Esophagus muscularis mucosa (tissue), 4 donors: ENCODE measurements around the gene POU3F1. TPM values are rescaled to one million over a fixed set of nuclear protein-coding genes. Genes with fewer than 3 reads are reported as not detected.

ENCODE experiments used
- DNase-seq: peaks from one replicate; pipeline ENCODE4 v3.0.0-alpha.2; 2017; ENCODE audit errors: extremely low spot score
- H3K27ac ChIP-seq, 4 donors: fragments of 200-600 bp; sonication (generic); replicated peaks in 1 of 4; 1 replicate in 3 of 4; 2 replicates in 1 of 4; pipeline ENCODE4 v1.5.1; 2016 to 2019; ENCODE audit warnings: mild to moderate bottlenecking in 1 of 4
- H3K27me3 ChIP-seq, 4 donors: fragments of 200-600 bp; sonication (generic); one replicate each; pipeline versions ENCODE4 v1.5.1 to v1.6.0; 2016 to 2019
- H3K36me3 ChIP-seq, 4 donors: fragments of 200-600 bp; sonication (generic); one replicate each; pipeline ENCODE4 v1.5.1; 2016 to 2019
- H3K4me1 ChIP-seq, 4 donors: fragments of 200-600 bp; sonication (generic); one replicate each; pipeline ENCODE4 v1.5.1; 2016 to 2019
- H3K4me3 ChIP-seq, 4 donors: fragments of 200-600 bp; sonication (generic); 1 replicate in 2 of 4; 2 replicates in 2 of 4; pipeline ENCODE4 v1.5.1; 2016 to 2019; ENCODE audit warnings: mild to moderate bottlenecking in 4 of 4, moderate library complexity in 1 of 4
- H3K9me3 ChIP-seq, 4 donors: fragments of 200-600 bp; sonication (generic); 1 replicate in 3 of 4; 2 replicates in 1 of 4; pipeline ENCODE4 v1.5.1; 2016 to 2019
- EP300 ChIP-seq: sonication (generic); formaldehyde crosslinking; IDR thresholded peaks from one replicate; pipeline ENCODE4 v1.6.1; 2017; ENCODE audit warnings: antibody characterized with exemption
- POLR2A ChIP-seq: fragments of 450-650 bp; IDR thresholded peaks from one replicate; pipeline ENCODE4 v1.6.1; 2017; ENCODE audit warnings: antibody characterized with exemption, moderate library complexity, mild to moderate bottlenecking, low read depth
- POLR2AphosphoS5 ChIP-seq, 2 donors: sonication (generic); formaldehyde crosslinking; IDR thresholded peaks; one replicate each; pipeline ENCODE4 v1.6.1; 2017; ENCODE audit warnings: antibody characterized with exemption in 2 of 2
- WGBS: methylation state at CpG from one replicate; pipeline ENCODE4 v1.1.5; 2018; 5-methylcytosine and 5-hydroxymethylcytosine counted together
- intact Hi-C: fragments of 100-400 bp; cut with DNase I; formaldehyde crosslinking; loops from one replicate; pipeline ENCODE4 v1.15.1; 2023
- total RNA-seq, 4 donors: library from RNA; depleted of rRNA; stranded (reverse); fragments of >200 nt; gene quantifications; one replicate each; pipeline versions ENCODE4 v1.1.0 to v1.2.1, GENCODE V29; 2016
- TF ChIP-seq, protein P1 (sequence below), 3 experiments: fragments of 200-600 bp in 2 of 3; fragments of 450-650 bp in 1 of 3; sonication (generic) in 2 of 3; IDR thresholded peaks; one replicate each; pipeline ENCODE4 v1.5.1; 2017 to 2019; ENCODE audit warnings: antibody characterized with exemption in 3 of 3, mild to moderate bottlenecking in 2 of 3, moderate library complexity in 1 of 3

Gene POU3F1
- total RNA-seq, 4 donors from 2014 or later: 0.29 to 1.3 (median 0.33) TPM; not detected in 1

- H3K27me3 ChIP-seq: no peaks in the 10 kb centered on the region
- TF ChIP-seq EP300 (no peak), POLR2AphosphoS5 (IDR thresholded peaks at IDR 0.05) (peak; percentile 54 to 80)
- no peak overlapping the region for H3K4me3 ChIP-seq
- peaks cover 32 to 50% (median 44%) of the 10 kb centered on the region in 4 donors for H3K36me3 ChIP-seq
- H3K9me3 ChIP-seq: no peaks in the 10 kb centered on the region
- no peak for DNase-seq
- 34% methylated on average over 6 of the region's 6 CpGs for WGBS
- peak overlapping the region; percentile 71 to 96 (median 90) for H3K27ac ChIP-seq
- intact Hi-C loops: no loop called here
- H3K4me1 ChIP-seq: peaks cover 42 to 70% (median 54%) of the 10 kb centered on the region in 4 donors
Observed at GRCh38 chr1:38015978-38016725, 30.4 kb downstream of the POU3F1 start.

GRCh38 chr1:38014724-38015424 is 31.7 kb downstream of the POU3F1 start:
- no peaks in the 10 kb centered on the region for H3K27me3 ChIP-seq
- no peaks in the 10 kb centered on the region for H3K9me3 ChIP-seq
- H3K27ac ChIP-seq: peak overlapping the region; percentile 71 to 96 (median 90)
- intact Hi-C loops: no loop called here
- 79% methylated on average over 11 of the region's 11 CpGs for WGBS
- H3K4me3 ChIP-seq: no peak overlapping the region
- peaks cover 42 to 70% (median 54%) of the 10 kb centered on the region in 4 donors for H3K4me1 ChIP-seq
- DNase-seq: no peak
- TF ChIP-seq POLR2A (no peak), POLR2AphosphoS5 (IDR thresholded peaks at IDR 0.05) (no peak), EP300 (no peak)
- TF ChIP-seq, protein P1, sequence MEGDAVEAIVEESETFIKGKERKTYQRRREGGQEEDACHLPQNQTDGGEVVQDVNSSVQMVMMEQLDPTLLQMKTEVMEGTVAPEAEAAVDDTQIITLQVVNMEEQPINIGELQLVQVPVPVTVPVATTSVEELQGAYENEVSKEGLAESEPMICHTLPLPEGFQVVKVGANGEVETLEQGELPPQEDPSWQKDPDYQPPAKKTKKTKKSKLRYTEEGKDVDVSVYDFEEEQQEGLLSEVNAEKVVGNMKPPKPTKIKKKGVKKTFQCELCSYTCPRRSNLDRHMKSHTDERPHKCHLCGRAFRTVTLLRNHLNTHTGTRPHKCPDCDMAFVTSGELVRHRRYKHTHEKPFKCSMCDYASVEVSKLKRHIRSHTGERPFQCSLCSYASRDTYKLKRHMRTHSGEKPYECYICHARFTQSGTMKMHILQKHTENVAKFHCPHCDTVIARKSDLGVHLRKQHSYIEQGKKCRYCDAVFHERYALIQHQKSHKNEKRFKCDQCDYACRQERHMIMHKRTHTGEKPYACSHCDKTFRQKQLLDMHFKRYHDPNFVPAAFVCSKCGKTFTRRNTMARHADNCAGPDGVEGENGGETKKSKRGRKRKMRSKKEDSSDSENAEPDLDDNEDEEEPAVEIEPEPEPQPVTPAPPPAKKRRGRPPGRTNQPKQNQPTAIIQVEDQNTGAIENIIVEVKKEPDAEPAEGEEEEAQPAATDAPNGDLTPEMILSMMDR (IDR thresholded peaks at IDR 0.05): no peak
- H3K36me3 ChIP-seq: peaks cover 19 to 37% (median 31%) of the 10 kb centered on the region in 4 donors

DNA sequence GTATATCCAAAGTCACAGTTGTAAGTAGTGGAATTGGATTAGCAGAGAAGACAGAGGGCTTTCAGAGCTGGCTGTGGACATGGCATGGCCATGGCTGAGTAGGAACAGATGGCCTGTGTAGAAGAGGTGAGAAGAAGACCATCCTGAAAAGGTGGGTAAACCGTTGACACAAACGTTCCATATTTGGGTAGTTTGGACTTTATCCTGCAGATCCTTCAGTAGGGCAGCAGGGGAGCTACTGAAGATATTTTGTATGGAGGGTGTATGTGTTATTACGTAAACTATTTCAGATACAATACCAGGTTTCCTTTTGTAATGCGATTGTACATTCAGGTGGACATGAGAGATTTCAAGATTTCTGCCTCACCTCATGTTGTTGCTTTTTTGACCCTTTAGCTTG is 32.4 kb downstream of the POU3F1 start:
- peak overlapping the region; percentile 71 to 96 (median 90) for H3K27ac ChIP-seq
- H3K4me3 ChIP-seq: peak overlapping the region; percentile 61 to 84 (median 76)
- TF ChIP-seq POLR2A (no peak), POLR2AphosphoS5 (IDR thresholded peaks at IDR 0.05) (no peak), EP300 (no peak)
- TF ChIP-seq, protein P1 (IDR thresholded peaks at IDR 0.05): peak in 1 of 3 experiments; percentile 21
- no peak for DNase-seq
- H3K27me3 ChIP-seq: no peaks in the 10 kb centered on the region
- H3K4me1 ChIP-seq: peaks cover 42 to 69% (median 54%) of the 10 kb centered on the region in 4 donors
- 50% methylated on average over 4 of the region's 4 CpGs for WGBS
- H3K36me3 ChIP-seq: peaks cover 12 to 30% (median 24%) of the 10 kb centered on the region in 4 donors
- H3K9me3 ChIP-seq: no peaks in the 10 kb centered on the region
- intact Hi-C loops: no loop called here

DNA sequence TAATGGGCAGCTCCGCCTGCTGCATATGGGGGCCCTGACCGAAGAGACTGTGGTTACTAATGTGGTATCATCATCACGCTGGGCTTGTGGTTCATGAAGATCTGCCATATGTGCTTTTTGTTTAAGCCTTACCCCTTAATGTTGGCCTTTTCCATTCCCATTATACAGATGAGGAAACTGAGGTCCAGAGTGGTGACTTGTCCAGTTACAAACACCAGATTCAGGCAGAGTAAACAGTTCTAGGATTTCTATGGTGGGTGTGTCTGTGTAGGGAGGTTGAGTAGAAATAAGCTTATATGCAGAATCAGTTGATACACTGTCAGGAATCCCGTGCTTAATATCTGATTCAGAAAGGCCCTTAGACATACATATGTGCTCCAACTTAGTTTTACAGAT is 33.4 kb downstream of the POU3F1 start:
- Histone ChIP-seq H3K4me3 (peak overlapping the region; percentile 61 to 84 (median 76)), H3K4me1 (peaks cover 42 to 60% (median 53%) of the 10 kb centered on the region in 4 donors), H3K9me3 (no peaks in the 10 kb centered on the region), H3K27ac (peak overlapping the region; percentile 84 to 96 (median 92)), H3K36me3 (peaks cover 4 to 21% (median 15%) of the 10 kb centered on the region in 4 donors), H3K27me3 (no peaks in the 10 kb centered on the region)
- intact Hi-C loops: no loop called here
- no peak for DNase-seq
- 13% methylated on average over 4 of the region's 4 CpGs for WGBS
- no peak for TF ChIP-seq EP300
- TF ChIP-seq, protein P1 (IDR thresholded peaks at IDR 0.05): no peak
- TF ChIP-seq POLR2A: no peak
- TF ChIP-seq POLR2AphosphoS5 (IDR thresholded peaks at IDR 0.05): no peak
